NOMO-1 treated with DMSO at 0.1 percent for 48 hours (cell line): ENCODE measurements around the gene APELA.
"Not testable (repeated sequence)": the region's sequence is repeated elsewhere in the genome, so short reads cannot be mapped to it uniquely, and the experiment has no call there.

Source experiments
- DNase-seq: peaks from one replicate; lab custom pipeline; 2025; ENCODE audit not compliant: unreplicated experiment; lab: John Stamatoyannopoulos, UW

The APELA gene

GRCh38 chr4:164924670-164925238 lies 47.8 kb downstream of the APELA start:
- no peak for DNase-seq

- no peak for DNase-seq
These were observed 49.3 kb downstream of the APELA start for GRCh38 chr4:164926301-164926700.

DNA sequence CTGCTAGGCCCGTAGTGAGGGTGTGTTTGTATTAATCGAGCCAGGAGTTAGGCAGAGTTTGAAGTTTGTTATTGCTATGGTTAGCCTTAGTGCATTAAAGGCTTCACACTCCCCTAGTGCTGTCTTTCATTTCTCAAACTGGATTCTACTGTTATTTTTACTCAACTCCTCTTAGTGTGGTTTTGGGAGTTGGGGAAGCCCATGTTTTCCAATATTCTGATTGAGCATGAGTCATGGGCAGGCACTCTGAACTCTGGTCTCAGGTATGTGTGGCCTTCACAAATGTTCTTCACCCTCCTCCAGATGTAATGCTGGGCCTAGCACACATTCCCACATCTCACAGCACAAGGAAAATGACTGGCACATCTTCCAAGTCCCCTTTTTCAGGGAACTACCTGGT lies 50.1 kb downstream of the APELA start:
- DNase-seq = not testable (repeated sequence)

DNA sequence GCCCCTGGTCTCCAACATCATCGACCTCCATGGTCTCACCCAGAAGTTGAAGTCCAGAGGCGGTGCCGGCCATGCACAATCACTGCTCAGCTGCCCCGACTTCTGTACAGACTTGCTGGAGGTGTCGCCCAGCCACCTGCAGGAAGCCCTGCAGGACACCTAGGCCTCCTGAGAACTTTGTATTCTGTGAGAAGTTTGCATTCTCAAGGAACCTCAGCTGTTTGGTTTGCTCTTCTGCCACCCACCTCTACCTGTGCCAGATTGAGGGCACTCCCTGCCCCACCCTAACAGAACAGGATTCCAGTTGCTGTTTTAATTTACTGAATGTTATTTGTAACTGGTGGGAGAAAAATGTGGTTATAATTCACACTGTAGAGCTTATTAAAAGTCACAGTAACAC lies 53.7 kb downstream of the APELA start:
- no peak for DNase-seq

DNA sequence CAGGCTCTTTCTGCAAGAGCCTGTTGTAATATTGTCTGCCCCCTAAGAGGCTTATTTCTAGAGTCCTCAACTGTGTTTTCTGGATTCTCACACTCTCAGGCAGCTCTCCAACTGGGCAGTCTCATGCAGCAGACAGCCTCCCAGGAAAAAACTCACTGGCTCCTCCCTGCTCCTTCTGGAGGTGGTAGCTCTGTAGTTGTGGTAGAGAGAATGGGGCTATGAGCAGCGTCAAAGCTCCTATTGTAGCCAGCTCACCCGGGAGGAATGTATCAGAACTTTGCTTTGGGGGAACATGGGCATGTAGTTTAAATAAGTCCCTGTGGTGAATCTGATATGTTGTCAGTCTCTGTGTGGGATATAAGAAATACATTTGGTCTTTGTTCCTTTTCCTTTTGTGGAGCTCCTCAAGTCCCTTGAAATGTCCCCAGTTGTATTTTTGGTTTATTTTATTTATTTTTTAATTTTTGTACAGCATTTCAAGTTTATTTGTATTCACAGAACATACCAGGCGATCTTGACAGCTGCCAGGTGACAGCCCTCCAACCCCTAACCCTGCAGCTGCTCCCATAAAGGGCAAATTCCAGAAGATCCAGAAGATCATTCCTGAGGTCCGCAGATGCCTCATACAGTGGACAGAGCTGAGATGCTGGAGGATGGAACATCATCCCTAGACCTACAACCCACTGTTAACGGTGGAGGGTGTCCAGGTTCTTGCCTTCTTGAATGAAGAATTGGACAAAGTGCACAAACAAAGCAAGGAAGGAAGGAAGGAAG lies 54.8 kb downstream of the APELA start:
- no peak for DNase-seq

DNA sequence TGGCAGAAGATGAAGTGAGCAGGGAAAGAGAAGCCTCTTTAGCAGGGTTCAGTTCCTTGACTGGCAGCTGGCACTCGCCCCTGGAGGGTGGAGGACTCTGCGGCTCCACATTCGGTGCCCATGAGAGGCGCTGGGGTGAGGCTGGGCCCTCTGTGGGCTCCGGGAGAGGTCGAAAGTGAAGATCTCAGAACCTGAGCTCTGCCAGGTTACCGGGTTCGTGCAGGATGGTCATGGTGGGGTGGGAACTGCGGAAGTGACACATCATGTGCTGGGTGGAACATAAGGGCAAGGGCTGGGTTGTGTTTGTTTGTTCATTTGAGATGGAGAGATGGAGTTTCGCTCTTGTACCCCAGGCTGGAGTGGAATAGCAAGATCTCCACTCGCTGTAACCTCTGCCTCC lies 56.3 kb downstream of the APELA start:
- no peak for DNase-seq

DNA sequence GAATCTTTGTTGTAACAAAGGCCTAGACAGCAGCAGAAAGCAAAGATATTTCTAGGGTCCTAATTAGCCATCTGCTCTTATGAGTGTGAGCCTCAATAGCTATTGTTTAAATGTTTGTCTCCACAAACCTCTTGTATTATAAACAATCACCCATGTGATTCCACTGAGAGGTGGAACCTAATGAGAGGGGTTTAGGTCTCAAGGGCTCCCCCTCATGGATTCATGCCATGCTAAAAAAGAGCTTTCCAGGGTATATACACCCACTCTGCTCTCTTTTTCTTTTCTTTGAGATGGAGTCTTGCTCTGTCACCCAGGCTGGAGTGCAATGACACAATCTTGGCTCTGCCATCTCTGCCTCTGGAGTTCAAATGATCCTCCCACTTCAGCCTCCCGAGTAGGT lies 58.4 kb downstream of the APELA start:
- no peak for DNase-seq

GRCh38 chr4:164935865-164936606 lies 59.1 kb downstream of the APELA start:
- not testable (repeated sequence) for DNase-seq

GRCh38 chr4:164937576-164938270 lies 60.7 kb downstream of the APELA start:
- DNase-seq = no peak

GRCh38 chr4:164943192-164943591 lies 66.2 kb downstream of the APELA start:
- DNase-seq = no peak

GRCh38 chr4:164945146-164945545 lies 68.2 kb downstream of the APELA start:
- no peak for DNase-seq

- no peak for DNase-seq
These were observed 69.8 kb downstream of the APELA start for GRCh38 chr4:164946810-164947209.
